Psoas muscle (tissue), 8 donors: ENCODE data around the gene SF3B6. TPM values are rescaled to one million over a fixed set of nuclear protein-coding genes. Genes with fewer than 3 reads are reported as not detected.

ENCODE experiments used
- ATAC-seq, 4 donors: fragments of 200-7000 bp; cut with Tn5 transposase; one replicate each; pipeline ENCODE4 v1.9.1; 2020; ENCODE audit warnings: moderate library complexity in 3 of 4, mild to moderate bottlenecking in 2 of 4
- DNase-seq, 2 donors: peaks; one replicate each; pipeline ENCODE4 v3.0.0-alpha.2; 2020
- H3K27ac ChIP-seq: fragments of 200-600 bp; one replicate; pipeline ENCODE4 v1.8.0; 2022
- H3K27me3 ChIP-seq, 3 donors: fragments of 200-600 bp in 1 of 3; one replicate each; pipeline versions ENCODE4 v1.6.1 to v1.8.0; 2013 to 2022; ENCODE audit warnings: low read length in 2 of 3, mild to moderate bottlenecking in 2 of 3, moderate library complexity in 1 of 3; ENCODE audit not compliant: insufficient read depth in 3 of 3
- H3K36me3 ChIP-seq, 2 donors: fragments of 200-600 bp in 1 of 2; one replicate each; pipeline versions ENCODE4 v1.6.1 to v1.8.0; 2013 to 2022; ENCODE audit warnings: low read depth in 1 of 2, mild to moderate bottlenecking in 1 of 2, moderate library complexity in 1 of 2; ENCODE audit not compliant: insufficient read depth in 1 of 2
- H3K4me1 ChIP-seq: fragments of 200-600 bp; one replicate; pipeline ENCODE4 v1.8.0; 2022
- H3K4me3 ChIP-seq: fragments of 200-600 bp; one replicate; pipeline ENCODE4 v1.8.0; 2022; ENCODE audit warnings: mild to moderate bottlenecking
- H3K9me3 ChIP-seq: fragments of 200-600 bp; one replicate; pipeline ENCODE4 v1.8.0; 2022
- CTCF ChIP-seq: fragments of 200-600 bp; IDR thresholded peaks from one replicate; pipeline ENCODE4 v1.8.0; 2022; ENCODE audit warnings: antibody characterized with exemption
- whole genome bisulfite sequencing, 3 donors: extraction: QIAGEN DNeasy Blood & Tissue Kit; methylation state at CpG; one replicate each; pipeline versions ENCODE4 v1.1.6 to v1.1.7; 2013; 5-methylcytosine and 5-hydroxymethylcytosine counted together
- intact Hi-C, 2 donors: fragments of 100-400 bp; cut with DNase I; formaldehyde crosslinking; loops; one replicate each; pipeline versions ENCODE4 v1.11.0 to v1.14.2; 2022
- polyA plus RNA-seq, 3 donors: library from polyadenylated mRNA; stranded (reverse); fragments of 200-250 nt; gene quantifications; one replicate each; pipeline ENCODE4 v1.2.3, GENCODE V29; 2013
- total RNA-seq, 4 donors: library from RNA; stranded (reverse); fragmentation: NEBNext Ultra II Directional in 2 of 4; extraction: Animal tissue kit (Norgen Biotek cat#: 25700) in 2 of 4; gene quantifications; one replicate each; pipeline versions ENCODE4 v1.2.1 to v1.2.4, GENCODE V29; 2021 to 2023
- donor health status: healthy with polysubstance abuse.
- donor health status: DM: no; HTN: no; CAD: no; lungs with moderate emphysema.
- donor health status: Bipolar disorder and iron deficiency.
- donor health status: healthy.
- donor health status: DM: yes; HTN: yes; CAD: no.
- donor health status: DM: no; HTN: no; CAD: no.
- donor health status: DM: no; HTN: no; CAD: no.
- donor health status: DM: yes; HTN: yes; CAD: no.

The SF3B6 gene
- total and polyA plus RNA-seq, 7 donors, result 44.2 to 116 (median 60.5) TPM

GRCh38 chr2:24048769-24049484 lies 27.2 kb downstream of the SF3B6 start:
- H3K4me3 ChIP-seq, result peak overlapping the region; percentile 75
- peaks cover 15% of the 10 kb centered on the region for H3K4me1 ChIP-seq
- peaks cover 0 to 17% (median 7%) of the 10 kb centered on the region in 3 donors for H3K27me3 ChIP-seq
- ATAC-seq (no peak), DNase-seq (no peak)
- H3K9me3 ChIP-seq, result no peaks in the 10 kb centered on the region
- intact Hi-C loops, result loop anchor here in 1 of 2 donors (5.0 kb wide), 1 partner anchor 33 kb away; the partner anchor contains the start of gene TP53I3
- no peak overlapping the region for H3K27ac ChIP-seq
- H3K36me3 ChIP-seq, result no peaks in the 10 kb centered on the region
- no peak for TF ChIP-seq CTCF
- 16 to 18% (median 16%) methylated on average over 23 of the region's 23 CpGs for WGBS, 3 donors

DNA sequence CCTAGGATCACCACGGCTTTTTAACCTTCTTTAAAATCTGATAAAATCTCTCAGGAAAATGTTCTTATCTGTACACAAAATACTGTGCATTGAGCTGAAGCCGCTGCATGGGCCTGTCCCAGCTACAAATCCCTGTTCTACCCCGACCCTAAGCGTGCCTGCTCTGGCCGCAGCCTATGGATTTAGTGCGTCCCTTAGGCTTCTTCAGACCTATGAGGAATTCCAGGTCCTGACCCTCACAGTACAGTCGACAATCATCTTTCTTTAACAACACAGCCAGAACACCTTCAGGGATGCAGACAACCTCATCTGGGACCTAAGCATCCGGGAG lies 28.5 kb downstream of the SF3B6 start:
- H3K9me3 ChIP-seq, result no peaks in the 10 kb centered on the region
- H3K4me3 ChIP-seq, result peak overlapping the region; percentile 88
- ATAC-seq (peak in 1 of 4 donors; percentile 2), DNase-seq (no peak)
- intact Hi-C loops, result loop anchor here in 1 of 2 donors (5.0 kb wide), 1 partner anchor 35 kb away; the partner anchor contains the start of gene TP53I3
- no peaks in the 10 kb centered on the region for H3K36me3 ChIP-seq
- H3K4me1 ChIP-seq, result peaks cover 15% of the 10 kb centered on the region
- no peak overlapping the region for H3K27ac ChIP-seq
- H3K27me3 ChIP-seq, result peaks cover 0 to 17% (median 4%) of the 10 kb centered on the region in 3 donors
- TF ChIP-seq CTCF, result no peak
- WGBS, 3 donors, result 33 to 39% (median 39%) methylated on average over 8 of the region's 8 CpGs

DNA sequence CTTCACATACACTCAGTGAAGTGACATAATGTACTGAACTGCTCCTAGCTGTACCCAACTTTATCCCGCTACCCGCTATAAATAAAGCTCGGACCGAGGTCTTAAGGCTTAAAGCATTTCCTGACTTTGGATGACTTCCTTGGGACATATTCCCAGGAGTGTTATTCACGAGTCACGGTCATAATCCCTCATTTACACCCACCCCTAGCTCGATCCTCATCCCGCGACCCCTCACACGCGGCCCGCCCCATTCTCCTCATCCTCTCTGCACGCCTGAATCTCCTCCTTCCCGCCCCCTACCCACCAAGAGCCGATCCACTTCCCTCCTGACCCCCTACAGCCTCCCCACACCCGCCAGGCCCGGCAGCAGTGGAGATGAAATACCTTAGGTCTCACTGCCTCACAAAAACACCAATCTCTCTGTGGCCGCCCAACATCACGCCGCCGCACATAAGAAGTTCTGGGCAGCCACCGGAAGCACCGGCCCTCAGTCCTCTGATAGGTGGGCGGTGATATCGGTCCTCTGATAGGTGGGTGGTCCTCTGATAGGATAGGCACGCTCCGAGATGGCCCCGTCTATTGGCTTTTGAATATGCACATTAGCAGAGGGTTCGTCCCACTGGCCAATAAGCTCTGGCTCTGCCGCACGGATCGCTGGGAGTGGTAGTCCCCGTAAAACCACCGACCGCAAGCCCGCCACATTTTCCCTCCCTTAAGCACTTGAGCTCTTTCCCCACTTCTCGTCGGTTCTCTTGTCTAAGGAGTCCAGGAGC lies 29.0 kb downstream of the SF3B6 start, which contains the start of gene WDCP:
Gene WDCP, minus strand, starts transcription at position 462 of the 773 bp plus-strand sequence. CDS start 7,897 bp downstream, outside the sequence.
- Histone ChIP-seq H3K36me3 (no peaks in the 10 kb centered on the region), H3K27me3 (peaks cover 0 to 17% (median 4%) of the 10 kb centered on the region in 3 donors), H3K27ac (peak within 1 kb of the TSS; percentile 78), H3K9me3 (no peaks in the 10 kb centered on the region), H3K4me3 (peak within 1 kb of the TSS; percentile 88), H3K4me1 (peaks cover 15% of the 10 kb centered on the region)
- intact Hi-C loops, result loop anchor here in 1 of 2 donors (5.0 kb wide), 1 partner anchor 35 kb away; the partner anchor contains the start of gene TP53I3
- WGBS, 3 donors, result 0 to 1% (median 1%) methylated on average over 38 of the region's 38 CpGs
- no peak for TF ChIP-seq CTCF
- ATAC-seq (peak; percentile 100), DNase-seq (peak; percentile 93 to 95)

- Histone ChIP-seq H3K4me3 (peak overlapping the region; percentile 88), H3K27me3 (peaks cover 0 to 17% (median 4%) of the 10 kb centered on the region in 3 donors), H3K27ac (peak overlapping the region; percentile 78), H3K9me3 (no peaks in the 10 kb centered on the region), H3K4me1 (peaks cover 15% of the 10 kb centered on the region), H3K36me3 (no peaks in the 10 kb centered on the region)
- no peak for DNase-seq
- TF ChIP-seq CTCF, result no peak
- intact Hi-C loops, result loop anchor here in 1 of 2 donors (5.0 kb wide), 1 partner anchor 36 kb away; the partner anchor contains the start of gene TP53I3
- 2% methylated on average over 2 of the region's 2 CpGs for WGBS, 3 donors
- no peak for ATAC-seq
These were observed 29.6 kb downstream of the SF3B6 start for GRCh38 chr2:24046599-24046929.
